ENCODE data around the gene NTRK2. TPM values are rescaled to one million over a fixed set of nuclear protein-coding genes. Genes with fewer than 3 reads are reported as not detected.

NTRK2 gene
- total and polyA plus RNA-seq, 3 donors from 2014 or later = 5.3 to 10.8 (median 5.6) TPM

DNA sequence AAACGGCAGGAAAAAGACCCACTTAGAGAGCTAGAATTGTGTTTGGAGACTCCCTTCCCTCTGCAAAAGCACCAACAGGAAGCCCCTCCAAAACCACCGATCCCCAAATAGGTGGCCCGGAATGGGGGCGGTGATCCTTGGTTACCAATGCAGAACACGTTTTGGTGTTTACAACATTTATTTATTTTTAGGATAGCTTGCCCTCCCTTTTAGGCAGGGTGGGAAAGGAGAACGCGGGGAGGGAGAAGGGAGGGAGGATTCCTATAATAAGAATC is 579 bp upstream of the NTRK2 start:
- no peaks in the 10 kb centered on the region for H3K27me3 ChIP-seq
- DNase-seq = no peak
- no peak overlapping the region for H3K27ac ChIP-seq
- H3K36me3 ChIP-seq (ENCODE audit: low read depth, missing control alignments) = no peaks in the 10 kb centered on the region
- peaks cover 10% of the 10 kb centered on the region for H3K4me1 ChIP-seq
- TF ChIP-seq CTCF (IDR thresholded peaks at IDR 0.05) (no peak), POLR2A (IDR thresholded peaks at IDR 0.05) (no peak)
- 0% methylated on average over 7 of the region's 7 CpGs for WGBS, 2 donors
- intact Hi-C loops (cut with DNase I; ENCODE audit: low total_unique reads) = no loop called here
- H3K9me3 ChIP-seq = no peaks in the 10 kb centered on the region
- peak overlapping the region; percentile 49 to 57 for H3K4me3 ChIP-seq

DNA sequence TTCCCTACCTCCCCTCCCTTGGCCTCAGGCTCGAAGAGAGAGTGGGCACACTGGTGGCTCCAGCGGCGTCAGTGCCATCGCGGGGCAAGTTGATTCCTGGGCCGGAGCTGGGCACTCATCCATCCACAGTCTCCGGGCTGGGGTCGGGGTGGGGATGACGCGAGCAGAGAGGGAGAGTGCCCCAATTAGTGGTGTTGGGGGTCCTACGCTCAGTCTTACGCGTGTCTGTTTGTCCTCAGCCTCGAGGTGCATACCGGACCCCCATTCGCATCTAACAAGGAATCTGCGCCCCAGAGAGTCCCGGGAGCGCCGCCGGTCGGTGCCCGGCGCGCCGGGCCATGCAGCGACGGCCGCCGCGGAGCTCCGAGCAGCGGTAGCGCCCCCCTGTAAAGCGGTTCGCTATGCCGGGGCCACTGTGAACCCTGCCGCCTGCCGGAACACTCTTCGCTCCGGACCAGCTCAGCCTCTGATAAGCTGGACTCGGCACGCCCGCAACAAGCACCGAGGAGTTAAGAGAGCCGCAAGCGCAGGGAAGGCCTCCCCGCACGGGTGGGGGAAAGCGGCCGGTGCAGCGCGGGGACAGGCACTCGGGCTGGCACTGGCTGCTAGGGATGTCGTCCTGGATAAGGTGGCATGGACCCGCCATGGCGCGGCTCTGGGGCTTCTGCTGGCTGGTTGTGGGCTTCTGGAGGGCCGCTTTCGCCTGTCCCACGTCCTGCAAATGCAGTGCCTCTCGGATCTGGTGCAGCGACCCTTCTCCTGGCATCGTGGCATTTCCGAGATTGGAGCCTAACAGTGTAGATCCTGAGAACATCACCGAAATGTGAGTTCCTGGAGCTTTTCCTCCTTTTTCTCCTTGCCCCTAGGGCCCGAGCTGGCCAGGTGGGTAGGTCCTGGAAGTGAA is 861 bp downstream of the NTRK2 start:
- peak; percentile 43 for DNase-seq
- peak overlapping the region; percentile 49 to 57 for H3K4me3 ChIP-seq
- H3K4me1 ChIP-seq = peaks cover 10% of the 10 kb centered on the region
- H3K36me3 ChIP-seq (ENCODE audit: low read depth, missing control alignments) = no peaks in the 10 kb centered on the region
- peak overlapping the region; percentile 23 to 37 for H3K27ac ChIP-seq
- TF ChIP-seq CTCF (IDR thresholded peaks at IDR 0.05) = no peak
- TF ChIP-seq POLR2A (IDR thresholded peaks at IDR 0.05) = no peak
- intact Hi-C loops (cut with DNase I; ENCODE audit: low total_unique reads) = no loop called here
- no peaks in the 10 kb centered on the region for H3K27me3 ChIP-seq
- H3K9me3 ChIP-seq = no peaks in the 10 kb centered on the region
- WGBS, 2 donors = 6 to 19% methylated on average over 13 to 61 of the region's 67 CpGs

DNA sequence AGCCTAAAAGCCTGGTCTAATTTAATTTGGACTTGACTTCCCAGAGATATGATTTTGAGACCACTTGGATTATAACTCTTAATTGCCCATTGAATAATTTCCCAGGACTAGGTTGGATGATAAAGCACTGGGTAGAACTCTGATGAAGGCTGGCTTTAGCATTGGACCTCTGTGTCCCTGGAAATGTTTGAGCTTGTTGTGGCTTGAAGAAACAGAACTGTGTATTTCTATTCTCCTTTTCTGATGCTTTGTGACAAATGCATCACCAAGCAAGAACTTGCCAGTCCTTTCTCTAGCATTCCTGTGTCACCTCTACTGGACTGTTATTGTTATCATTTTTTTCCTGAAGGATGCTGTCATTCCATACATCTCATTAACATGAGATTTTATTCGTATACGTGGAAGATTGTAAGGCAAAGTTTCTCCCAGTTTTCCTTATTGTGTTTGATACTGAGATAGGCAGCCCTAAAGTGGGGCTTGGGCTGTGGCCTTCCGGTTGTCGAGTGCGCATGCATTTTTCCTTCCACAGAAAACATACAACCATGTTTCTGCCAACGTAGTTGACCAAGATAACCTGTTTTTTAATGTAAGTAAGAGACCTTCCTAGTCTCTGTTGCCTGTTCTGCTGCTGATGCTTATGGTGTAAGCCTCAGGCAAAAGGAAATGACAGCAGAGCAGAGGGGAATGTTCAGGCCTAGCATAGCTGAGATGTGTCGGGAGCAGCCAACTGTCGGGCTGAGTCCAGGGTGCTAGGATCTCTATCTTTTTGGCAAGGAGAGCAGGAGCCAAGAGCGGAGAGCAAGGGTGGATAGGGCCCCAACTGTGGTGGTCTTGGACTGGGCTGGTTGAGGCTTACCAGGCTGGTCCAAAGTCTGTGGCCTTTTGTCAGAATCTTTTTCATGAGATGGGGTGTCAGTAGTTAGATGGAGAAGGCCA is 2.3 kb downstream of the NTRK2 start:
- no peaks in the 10 kb centered on the region for H3K36me3 ChIP-seq (ENCODE audit: low read depth, missing control alignments)
- H3K27ac ChIP-seq = peak overlapping the region in 1 of 2 donors; percentile 17
- WGBS, 2 donors = 72 to 79% methylated on average over 9 of the region's 9 CpGs
- no peak for DNase-seq
- no peaks in the 10 kb centered on the region for H3K9me3 ChIP-seq
- no peaks in the 10 kb centered on the region for H3K27me3 ChIP-seq
- H3K4me1 ChIP-seq = peaks cover 10% of the 10 kb centered on the region
- H3K4me3 ChIP-seq = no peak overlapping the region
- TF ChIP-seq POLR2A (IDR thresholded peaks at IDR 0.05) (no peak), CTCF (IDR thresholded peaks at IDR 0.05) (no peak)
- intact Hi-C loops (cut with DNase I; ENCODE audit: low total_unique reads) = no loop called here

- no peaks in the 10 kb centered on the region for H3K9me3 ChIP-seq
- H3K4me1 ChIP-seq = peaks cover 10% of the 10 kb centered on the region
- no peak overlapping the region for H3K27ac ChIP-seq
- no peaks in the 10 kb centered on the region for H3K36me3 ChIP-seq (ENCODE audit: low read depth, missing control alignments)
- TF ChIP-seq POLR2A (IDR thresholded peaks at IDR 0.05) (no peak), CTCF (IDR thresholded peaks at IDR 0.05) (no peak)
- no peak overlapping the region for H3K4me3 ChIP-seq
- intact Hi-C loops (cut with DNase I; ENCODE audit: low total_unique reads) = no loop called here
- 73 to 79% methylated on average over 4 of the region's 4 CpGs for WGBS, 2 donors
- DNase-seq = no peak
- no peaks in the 10 kb centered on the region for H3K27me3 ChIP-seq
These were observed 4.3 kb downstream of the NTRK2 start for GRCh38 chr9:84673806-84674205.
